Hypothalamus (tissue), 51 donors: ENCODE data around the gene TUT7.
"Not testable (repeated sequence)": the region's sequence is repeated elsewhere in the genome, so short reads cannot be mapped to it uniquely, and the experiment has no call there.

ENCODE experiments used
- DNase-seq, 51 donors: peaks; one replicate each; lab custom pipeline; 2025; lab: John Stamatoyannopoulos, UW

TUT7 gene

GRCh38 chr9:86354011-86354817 lies at the start of gene TUT7:
TSS of gene TUT7 (minus strand) at chr9:86354410. CDS start at chr9:86353199, 1,211 bp downstream.
- DNase-seq = peak; percentile 30 to 97 (median 92)

- no peak for DNase-seq
These were observed 48.4 kb upstream of the TUT7 start for GRCh38 chr9:86402591-86402990.

GRCh38 chr9:86396412-86396811 lies 42.2 kb upstream of the TUT7 start:
- no peak for DNase-seq

GRCh38 chr9:86390184-86390583 lies 36.0 kb upstream of the TUT7 start:
- not testable (repeated sequence) for DNase-seq

GRCh38 chr9:86389628-86390027 lies 35.4 kb upstream of the TUT7 start:
- no peak for DNase-seq

GRCh38 chr9:86387376-86387775 lies 33.2 kb upstream of the TUT7 start:
- no peak for DNase-seq

- DNase-seq = not testable (repeated sequence)
These were observed 28.8 kb upstream of the TUT7 start for GRCh38 chr9:86383000-86383399.

- no peak for DNase-seq
These were observed 21.8 kb upstream of the TUT7 start for GRCh38 chr9:86376016-86376415.

- DNase-seq = no peak
These were observed 15.6 kb upstream of the TUT7 start for GRCh38 chr9:86369810-86370209.

- no peak for DNase-seq
These were observed 14.8 kb upstream of the TUT7 start for GRCh38 chr9:86368871-86369521.

GRCh38 chr9:86361176-86361575 lies 7.0 kb upstream of the TUT7 start:
- DNase-seq = no peak

- no peak for DNase-seq
These were observed 5.1 kb upstream of the TUT7 start for GRCh38 chr9:86359151-86359879.

- no peak for DNase-seq
These were observed 3.0 kb upstream of the TUT7 start for GRCh38 chr9:86356871-86357866.

GRCh38 chr9:86355814-86356213 lies 1.6 kb upstream of the TUT7 start:
- no peak for DNase-seq

GRCh38 chr9:86354818-86355309 lies 654 bp upstream of the TUT7 start:
- no peak for DNase-seq

- peak in 2 of 51 donors; percentile 4 to 77 for DNase-seq
These were observed 577 bp downstream of the TUT7 start for GRCh38 chr9:86353655-86354010.

GRCh38 chr9:86352440-86353077 lies 1.7 kb downstream of the TUT7 start:
- DNase-seq = no peak

- no peak for DNase-seq
These were observed 2.3 kb downstream of the TUT7 start for GRCh38 chr9:86351880-86352279.

- no peak for DNase-seq
These were observed 4.0 kb downstream of the TUT7 start for GRCh38 chr9:86350006-86350760.
